ENCODE results near the gene CBX8.

DNA sequence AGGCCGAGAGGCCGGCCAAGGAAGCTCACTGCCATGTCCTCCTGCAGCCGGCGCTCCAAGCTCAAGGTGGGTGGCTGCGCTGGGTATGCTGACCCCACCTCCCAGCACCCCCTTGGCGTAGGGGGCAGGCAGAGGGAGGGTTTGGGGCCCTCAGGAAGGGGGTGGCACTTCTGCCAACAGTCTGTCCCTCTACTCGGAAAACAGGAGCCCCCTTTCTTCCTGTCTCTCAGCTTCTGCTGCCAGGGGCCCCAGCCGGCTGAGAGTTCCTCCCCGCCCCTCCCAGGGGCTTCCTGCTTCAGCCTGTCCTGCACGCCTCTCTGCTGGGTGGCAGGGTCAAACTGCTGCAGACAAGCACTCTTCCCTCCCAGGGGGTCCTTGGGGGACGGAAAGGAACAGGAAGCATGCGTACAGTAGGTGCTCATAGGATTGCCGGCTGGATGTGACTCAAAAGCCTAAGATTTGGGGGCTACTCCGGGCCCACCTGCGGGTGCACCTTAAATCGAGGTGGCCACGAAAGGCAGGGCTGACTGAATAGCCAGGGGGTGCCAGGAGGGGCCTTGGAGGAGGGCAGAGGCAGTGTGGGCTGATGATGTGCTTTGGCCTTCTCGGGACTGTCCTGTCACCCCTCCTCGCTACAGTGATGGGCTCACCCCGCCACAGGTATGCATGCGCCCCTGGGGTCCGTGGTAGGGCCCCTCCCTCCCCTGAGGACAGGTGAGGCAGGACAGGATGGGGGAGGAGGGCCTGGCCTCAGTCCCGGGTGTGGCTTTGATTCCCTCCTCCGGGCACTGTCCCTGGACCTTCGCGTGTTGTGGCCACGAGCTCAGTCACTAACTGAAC lies 14.9 kb downstream of the CBX8 start:
- TF ChIP-seq, protein P1, sequence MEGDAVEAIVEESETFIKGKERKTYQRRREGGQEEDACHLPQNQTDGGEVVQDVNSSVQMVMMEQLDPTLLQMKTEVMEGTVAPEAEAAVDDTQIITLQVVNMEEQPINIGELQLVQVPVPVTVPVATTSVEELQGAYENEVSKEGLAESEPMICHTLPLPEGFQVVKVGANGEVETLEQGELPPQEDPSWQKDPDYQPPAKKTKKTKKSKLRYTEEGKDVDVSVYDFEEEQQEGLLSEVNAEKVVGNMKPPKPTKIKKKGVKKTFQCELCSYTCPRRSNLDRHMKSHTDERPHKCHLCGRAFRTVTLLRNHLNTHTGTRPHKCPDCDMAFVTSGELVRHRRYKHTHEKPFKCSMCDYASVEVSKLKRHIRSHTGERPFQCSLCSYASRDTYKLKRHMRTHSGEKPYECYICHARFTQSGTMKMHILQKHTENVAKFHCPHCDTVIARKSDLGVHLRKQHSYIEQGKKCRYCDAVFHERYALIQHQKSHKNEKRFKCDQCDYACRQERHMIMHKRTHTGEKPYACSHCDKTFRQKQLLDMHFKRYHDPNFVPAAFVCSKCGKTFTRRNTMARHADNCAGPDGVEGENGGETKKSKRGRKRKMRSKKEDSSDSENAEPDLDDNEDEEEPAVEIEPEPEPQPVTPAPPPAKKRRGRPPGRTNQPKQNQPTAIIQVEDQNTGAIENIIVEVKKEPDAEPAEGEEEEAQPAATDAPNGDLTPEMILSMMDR (IDR thresholded peaks at IDR 0.05; ENCODE audit: low read depth, low read length): no peak
- TF ChIP-seq MAX (IDR thresholded peaks at IDR 0.05; ENCODE audit: low read depth, low read length): no peak
- no peak for TF ChIP-seq POLR2A (IDR thresholded peaks at IDR 0.05; ENCODE audit: extremely low read depth, insufficient read length)
- no peak for TF ChIP-seq MYC (IDR thresholded peaks at IDR 0.05; ENCODE audit: low read depth, low read length)
